Left lobe of liver (tissue), 2 donors: ENCODE measurements around the gene SH3GL3. TPM values are rescaled to one million over a fixed set of nuclear protein-coding genes. Genes with fewer than 3 reads are reported as not detected.
A peak's percentile ranks its signal among the peaks of the same experiment; 100 is the strongest.

ENCODE experiments used
- ATAC-seq: fragments of 200-7000 bp; cut with Tn5 transposase; one replicate; pipeline ENCODE4 v1.9.1; 2020; ENCODE audit warnings: mild to moderate bottlenecking, moderate library complexity
- DNase-seq: peaks from one replicate; pipeline ENCODE4 v3.0.0-alpha.2; 2020; ENCODE audit warnings: low spot score
- total RNA-seq: library from RNA; stranded (reverse); gene quantifications from one replicate; pipeline ENCODE4 v1.2.1, GENCODE V29; 2021
- donor health status: DM: no; HTN: no; CAD: no; lungs with moderate emphysema.
- donor health status: DM: no; HTN: yes; CAD: no.

The SH3GL3 gene, protein sequence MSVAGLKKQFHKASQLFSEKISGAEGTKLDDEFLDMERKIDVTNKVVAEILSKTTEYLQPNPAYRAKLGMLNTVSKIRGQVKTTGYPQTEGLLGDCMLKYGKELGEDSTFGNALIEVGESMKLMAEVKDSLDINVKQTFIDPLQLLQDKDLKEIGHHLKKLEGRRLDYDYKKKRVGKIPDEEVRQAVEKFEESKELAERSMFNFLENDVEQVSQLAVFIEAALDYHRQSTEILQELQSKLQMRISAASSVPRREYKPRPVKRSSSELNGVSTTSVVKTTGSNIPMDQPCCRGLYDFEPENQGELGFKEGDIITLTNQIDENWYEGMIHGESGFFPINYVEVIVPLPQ
- not detected for total RNA-seq

- ATAC-seq, result peak; percentile 88
- peak; percentile 58 for DNase-seq
These were observed at the start of gene SH3GL3 for GRCh38 chr15:83446904-83447709. Gene SH3GL3 (plus strand): TSS chr15:83447341. CDS start chr15:83447534, 193 bp downstream.

DNA sequence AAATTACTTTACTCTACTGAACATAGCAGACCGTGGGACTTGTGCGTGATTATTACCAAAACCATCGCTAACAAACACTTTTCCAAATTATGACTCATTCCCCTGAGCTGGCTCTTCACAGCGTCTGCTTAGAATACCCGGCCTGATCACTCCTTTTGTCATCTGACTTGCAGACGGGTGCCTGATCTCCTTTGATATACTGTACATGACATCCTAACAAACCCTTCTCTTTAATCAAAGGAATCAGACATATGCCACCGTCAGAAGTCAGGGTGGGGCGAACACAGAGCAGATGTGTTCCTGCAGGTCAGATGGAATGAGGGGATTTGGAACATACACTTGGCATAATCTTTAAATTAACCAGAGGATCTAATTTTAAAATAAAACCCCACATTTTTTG lies 48.5 kb upstream of the SH3GL3 start:
- no peak for DNase-seq
- ATAC-seq, result no peak

DNA sequence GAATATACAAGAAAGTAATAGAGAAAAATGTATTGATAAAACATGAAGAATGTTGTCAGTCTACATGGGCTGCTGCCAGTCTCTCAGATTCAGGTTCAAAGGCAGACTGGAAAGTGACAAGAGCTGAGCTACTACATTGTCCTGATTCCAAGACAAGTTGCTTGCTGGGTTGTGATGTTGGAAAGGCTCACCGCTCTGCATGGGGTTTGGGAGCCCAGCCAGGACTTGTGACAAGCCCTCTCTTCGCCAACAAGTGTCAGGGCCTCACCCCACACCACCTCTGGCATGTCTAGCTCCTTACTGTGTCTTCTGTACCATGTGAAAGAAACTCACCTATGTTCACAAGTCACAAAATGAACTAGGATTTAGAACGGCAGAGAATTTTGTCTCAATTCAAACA lies 43.0 kb upstream of the SH3GL3 start:
- DNase-seq, result no peak
- ATAC-seq, result no peak

DNA sequence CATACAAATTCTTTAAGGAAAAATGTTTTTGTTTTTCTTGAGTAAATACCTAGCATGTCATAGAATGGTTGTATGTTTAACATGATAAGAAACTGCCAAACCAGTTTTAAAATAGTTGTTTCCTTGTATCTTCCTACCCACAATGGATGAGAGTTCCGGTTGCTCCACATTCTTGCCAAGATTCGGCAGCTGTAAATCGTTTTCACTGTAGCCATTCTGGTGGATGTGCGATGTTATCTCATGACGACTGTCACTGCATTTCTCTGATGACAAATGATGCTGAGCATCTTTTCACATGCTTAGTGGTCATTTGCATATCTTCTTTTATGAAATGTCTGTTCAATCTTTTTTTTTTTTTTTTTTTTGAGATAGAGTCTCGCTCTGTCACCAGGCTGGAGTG lies 36.6 kb upstream of the SH3GL3 start:
- DNase-seq (no peak), ATAC-seq (no peak)

GRCh38 chr15:83413054-83413719 lies 34.0 kb upstream of the SH3GL3 start:
- ATAC-seq, result no peak
- DNase-seq, result no peak

- ATAC-seq, result no peak
- DNase-seq, result no peak
These were observed 25.1 kb upstream of the SH3GL3 start for GRCh38 chr15:83422081-83422480.

- DNase-seq, result no peak
- no peak for ATAC-seq
These were observed 24.6 kb upstream of the SH3GL3 start for GRCh38 chr15:83422541-83422940.

GRCh38 chr15:83424101-83424500 lies 23.0 kb upstream of the SH3GL3 start:
- no peak for DNase-seq
- no peak for ATAC-seq

- no peak for ATAC-seq
- no peak for DNase-seq
These were observed 16.7 kb upstream of the SH3GL3 start for GRCh38 chr15:83430441-83430840.

DNA sequence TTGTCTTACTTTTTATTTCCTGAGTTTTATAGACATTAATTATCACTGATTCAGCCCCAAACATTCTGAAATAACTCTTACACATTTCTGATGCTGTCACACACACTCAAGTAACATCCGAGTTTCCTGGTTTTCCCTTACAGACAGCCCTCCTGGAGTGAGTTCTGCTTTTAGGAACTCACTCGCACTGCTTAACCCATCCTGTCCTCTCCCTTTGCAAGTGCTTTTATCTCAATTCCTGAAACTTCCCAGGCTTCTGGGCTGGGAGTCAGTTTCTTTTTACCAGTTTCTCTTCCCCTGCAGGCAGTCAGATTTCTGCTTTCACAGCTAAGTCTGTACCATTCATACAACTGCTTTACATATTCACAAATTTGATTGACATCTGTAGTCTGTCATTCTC lies 15.6 kb upstream of the SH3GL3 start:
- DNase-seq (no peak), ATAC-seq (no peak)

- no peak for ATAC-seq
- no peak for DNase-seq
These were observed 11.9 kb upstream of the SH3GL3 start for GRCh38 chr15:83435202-83435601.

DNA sequence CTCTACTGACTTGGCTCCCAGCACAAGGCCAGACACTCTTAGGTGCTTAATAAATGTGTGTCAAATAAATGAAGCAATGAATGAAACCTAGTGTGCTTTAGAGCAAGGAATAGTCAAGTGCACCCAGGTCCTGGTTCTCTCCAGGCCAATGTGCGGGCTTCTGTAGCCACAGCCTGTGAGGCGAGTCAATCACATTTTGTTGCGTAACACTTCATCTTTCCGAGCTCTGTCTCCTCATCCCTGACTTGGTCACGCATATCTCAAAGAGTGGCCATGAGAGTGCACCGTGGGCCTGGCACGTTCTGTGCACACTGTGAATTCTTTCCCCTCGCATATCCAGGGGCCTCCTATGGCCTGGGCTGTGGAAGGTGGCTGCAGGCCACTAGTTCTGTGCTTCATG lies 11.4 kb upstream of the SH3GL3 start:
- DNase-seq (no peak), ATAC-seq (no peak)

DNA sequence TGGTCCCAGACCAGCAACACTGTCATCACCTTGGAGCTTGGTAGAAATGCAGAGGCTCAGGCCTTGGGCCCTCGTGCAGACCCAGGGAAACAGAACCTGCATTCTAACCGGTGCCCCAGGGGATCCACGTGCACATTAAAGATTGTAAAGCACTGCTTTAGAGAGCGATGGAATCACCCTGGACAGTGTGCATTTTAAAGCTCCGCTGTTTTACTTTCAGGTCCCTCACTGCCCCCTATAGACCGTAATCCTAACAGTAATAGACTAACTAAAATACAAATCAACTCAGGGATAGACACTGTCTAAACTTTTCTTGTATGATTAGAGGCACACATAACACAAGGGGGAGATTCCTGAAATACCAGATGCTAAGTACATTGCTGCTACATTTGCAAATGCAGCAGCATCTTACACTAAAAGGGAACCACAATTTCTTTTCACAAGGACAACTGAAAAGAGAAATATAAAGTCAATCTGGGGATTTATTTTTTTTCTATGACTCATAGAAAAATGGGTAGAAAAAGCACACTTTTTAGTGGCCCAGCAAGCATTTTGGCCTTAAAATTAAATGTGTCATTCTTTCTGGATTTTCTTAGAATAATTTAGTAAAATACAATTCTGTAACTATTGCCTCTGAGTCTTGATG lies 10.5 kb upstream of the SH3GL3 start:
- ATAC-seq (peak; percentile 46), DNase-seq (no peak)

GRCh38 chr15:83443076-83443847 lies 3.9 kb upstream of the SH3GL3 start:
- ATAC-seq (no peak), DNase-seq (no peak)

GRCh38 chr15:83444936-83445335 lies 2.2 kb upstream of the SH3GL3 start:
- ATAC-seq (no peak), DNase-seq (no peak)

DNA sequence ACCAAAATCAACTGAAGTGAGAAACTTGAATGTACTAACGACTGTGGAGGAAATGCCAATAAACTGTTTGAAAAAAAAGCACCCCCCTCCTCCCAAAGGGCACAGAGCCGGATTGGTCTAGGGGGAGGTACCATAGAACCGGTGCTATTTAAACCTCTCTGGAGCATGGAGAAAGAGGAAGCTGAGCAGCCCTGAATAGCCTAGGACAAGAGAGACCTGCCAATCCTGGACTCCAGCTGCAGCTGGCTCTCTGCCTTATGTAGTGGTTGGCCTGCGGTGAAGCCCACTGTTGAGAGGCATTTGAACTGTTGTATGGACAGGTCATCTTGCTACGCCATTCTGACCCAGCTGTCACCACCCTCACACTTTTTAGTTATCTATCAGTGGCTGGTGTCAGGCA lies 1.5 kb upstream of the SH3GL3 start:
- ATAC-seq (no peak), DNase-seq (no peak)

- ATAC-seq, result peak; percentile 52
- DNase-seq, result no peak
These were observed 724 bp upstream of the SH3GL3 start for GRCh38 chr15:83446417-83446816.

DNA sequence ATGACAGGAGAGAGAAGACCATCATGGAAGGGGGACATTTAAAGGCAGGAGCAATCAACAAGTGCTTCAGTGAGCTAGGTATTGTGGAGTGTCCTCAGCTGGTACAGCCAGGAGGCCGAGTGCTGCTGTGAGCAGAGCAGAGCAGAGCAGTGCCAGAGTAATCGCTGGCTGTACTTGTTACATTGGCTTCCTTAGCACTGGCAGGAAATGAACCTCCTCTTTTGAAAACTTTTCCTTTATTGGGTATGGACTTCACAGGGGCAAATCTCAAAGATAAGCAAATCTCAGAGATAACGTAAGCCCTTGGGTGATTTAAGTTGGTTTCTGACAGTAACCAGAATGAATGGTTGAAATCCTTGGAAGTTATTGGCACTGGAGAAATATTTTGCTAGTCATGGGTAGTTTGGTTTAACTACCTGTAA lies 2.1 kb downstream of the SH3GL3 start:
- ATAC-seq (no peak), DNase-seq (no peak)

DNA sequence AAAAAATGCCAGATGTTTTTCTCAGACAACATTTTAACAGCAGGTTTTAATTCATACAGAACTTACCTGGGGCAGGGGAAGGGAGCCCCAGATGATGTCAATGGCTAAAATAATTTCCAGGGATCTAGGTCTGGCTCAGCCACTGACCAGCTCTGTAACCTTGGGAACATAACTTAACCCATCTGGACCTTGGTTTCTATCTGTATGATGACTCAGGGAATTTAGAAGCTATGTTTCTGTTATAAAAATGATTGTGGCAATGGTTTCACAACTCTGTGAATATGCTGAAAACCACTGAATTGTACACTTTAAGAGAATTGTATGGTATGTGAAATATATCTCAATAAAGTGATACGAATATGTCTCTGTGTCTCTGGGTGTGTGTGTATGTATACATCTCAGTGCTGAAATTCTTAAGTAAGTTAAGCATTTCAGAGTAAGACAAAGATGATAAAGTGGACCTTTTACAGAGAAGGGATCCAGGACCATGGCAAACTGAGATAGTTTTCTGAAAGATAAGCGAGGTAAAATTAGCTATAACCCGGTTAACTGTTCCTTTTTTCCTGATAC lies 2.9 kb downstream of the SH3GL3 start:
- DNase-seq (no peak), ATAC-seq (no peak)

- DNase-seq (no peak), ATAC-seq (no peak)
These were observed 10.0 kb downstream of the SH3GL3 start for GRCh38 chr15:83457149-83457548.
